Measurements from ENCODE around the gene ITGA5.

Gene ITGA5

DNA sequence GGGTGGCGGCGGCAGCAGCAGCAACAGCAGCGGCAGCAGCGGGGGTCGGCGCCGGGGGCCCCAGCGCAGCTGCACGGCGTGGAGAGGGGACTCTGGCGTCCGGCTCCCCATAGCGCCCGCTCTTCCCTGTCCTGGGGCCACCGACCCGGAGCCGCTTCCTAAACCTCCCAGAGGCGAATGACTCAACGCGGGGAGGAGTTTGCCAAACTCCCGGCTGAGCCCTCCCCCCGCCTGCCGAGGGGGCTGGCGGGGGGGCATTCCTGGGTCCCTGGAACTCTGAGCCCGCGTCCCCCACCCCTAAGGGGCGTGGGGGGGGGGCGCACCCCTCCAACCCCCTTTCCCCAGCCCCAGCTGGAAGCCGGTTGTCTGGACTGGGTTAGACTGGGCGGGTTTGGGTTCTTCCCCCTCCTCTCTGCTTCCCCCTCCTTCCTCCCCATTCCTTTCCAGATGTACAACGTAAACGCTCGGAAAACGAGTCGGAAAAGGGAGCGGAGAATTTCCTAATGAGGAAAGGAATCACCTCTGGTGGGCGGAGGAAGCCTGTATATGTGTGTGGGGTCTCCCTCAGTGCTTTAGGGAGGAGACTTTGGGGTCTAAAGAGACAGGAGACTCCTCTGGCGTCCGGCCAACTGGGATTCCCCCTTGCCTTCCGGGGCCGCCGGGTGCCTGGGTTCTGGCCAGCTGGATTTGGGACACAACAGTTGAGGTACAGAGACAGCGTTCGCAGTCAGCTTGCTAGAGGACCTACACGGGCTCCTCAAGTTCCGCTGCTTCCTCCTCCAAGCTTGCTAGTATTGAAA, at the start of gene ITGA5:
Gene ITGA5 (minus strand): TSS at position 179 of the 800 bp plus-strand sequence. CDS start 68 bp downstream, at position 111.
- no peak for DNase-seq

DNA sequence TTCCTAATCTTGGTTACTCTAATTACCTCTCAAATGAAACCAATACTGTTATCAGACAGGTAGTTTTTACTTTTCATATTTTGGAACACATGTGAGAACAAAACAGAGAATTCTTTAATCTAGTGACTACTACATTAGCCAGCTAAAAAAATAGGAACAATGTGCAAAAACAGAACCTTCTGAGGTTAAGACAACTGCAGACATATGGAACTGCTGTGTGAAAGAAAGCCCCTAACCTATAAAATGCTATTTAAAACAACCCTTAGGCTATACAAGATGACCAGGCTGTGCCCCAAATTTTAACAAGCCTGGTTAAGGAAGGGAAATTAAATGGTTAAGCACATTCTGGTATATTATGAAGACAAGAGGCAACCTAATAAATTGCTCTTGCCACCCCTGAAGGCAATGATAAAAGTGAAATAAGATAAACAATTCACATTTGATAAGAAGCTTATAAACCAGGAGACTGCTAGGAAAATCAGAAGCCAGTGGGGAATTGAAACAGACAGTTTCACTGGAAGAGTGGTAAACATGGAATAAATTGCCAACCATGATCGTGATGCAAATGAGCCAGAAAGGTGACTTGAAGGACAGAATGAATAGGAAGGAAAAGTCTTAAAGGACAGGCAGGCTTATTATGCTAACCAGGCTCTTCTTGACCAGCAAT, 46.9 kb upstream of the ITGA5 start:
- DNase-seq: no peak

DNA sequence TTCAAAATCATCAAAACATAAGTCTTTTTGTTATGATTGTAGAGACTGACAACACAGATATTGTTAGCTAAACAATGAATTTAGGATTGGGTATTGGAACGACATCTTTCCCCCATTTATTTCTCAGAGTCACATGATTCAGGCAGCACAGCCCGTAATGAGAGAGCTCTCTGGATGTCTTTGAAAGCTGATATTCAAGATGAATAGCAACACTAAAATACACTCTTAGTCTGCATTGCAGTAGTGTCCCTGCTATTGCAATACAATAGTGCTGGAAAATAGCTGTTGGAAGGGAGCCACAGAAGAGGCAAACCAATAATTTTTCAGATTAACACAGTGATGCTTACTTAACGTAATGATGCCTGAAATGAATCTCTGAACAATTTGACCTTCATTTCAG, 44.4 kb upstream of the ITGA5 start:
- no peak for DNase-seq

DNA sequence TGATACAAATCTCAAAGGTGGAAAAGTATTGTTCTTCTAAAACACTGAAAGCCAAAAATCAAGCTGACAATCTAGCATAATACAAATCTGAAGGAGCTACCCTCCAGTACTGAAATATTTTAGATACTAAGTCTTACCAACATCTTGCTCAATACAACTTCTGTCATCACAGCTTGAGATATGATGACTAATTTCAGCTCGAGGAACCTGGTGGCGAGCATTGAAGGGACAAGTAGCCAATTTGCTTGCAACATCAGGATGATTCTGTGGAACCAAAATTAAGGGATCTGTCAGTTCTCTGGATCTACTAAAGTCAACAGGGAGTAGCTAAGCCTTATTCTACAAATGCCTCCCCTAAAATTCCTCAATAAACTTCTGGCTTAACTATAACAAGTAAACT, 44.0 kb upstream of the ITGA5 start:
- no peak for DNase-seq

DNA sequence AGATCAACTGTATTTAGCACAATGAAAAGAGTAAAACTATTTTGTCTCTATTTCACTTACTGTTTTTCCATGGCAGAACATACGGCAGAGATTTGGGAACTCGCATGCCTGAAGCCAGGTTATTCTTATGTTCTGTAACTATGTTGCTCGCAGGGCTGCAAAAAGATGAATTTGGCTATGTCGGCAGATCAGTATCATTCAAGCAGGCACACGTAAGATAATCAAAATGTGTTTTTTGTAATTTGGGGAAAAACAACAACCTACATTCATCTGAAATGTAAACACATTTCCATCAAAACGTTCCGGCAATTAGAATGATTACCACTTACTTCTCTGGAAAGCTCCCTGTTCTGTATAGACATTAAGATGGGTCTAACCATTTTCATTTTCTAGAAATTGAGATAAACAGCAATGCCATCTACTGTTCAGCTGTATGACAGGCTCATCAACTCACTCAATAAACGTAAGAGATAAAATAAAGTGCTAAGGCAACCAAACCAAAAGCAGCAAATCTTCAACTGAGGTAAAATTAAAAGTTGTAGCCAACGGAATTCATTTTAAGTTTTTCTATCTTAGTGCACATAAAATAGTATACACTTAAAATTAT, 41.4 kb upstream of the ITGA5 start:
- DNase-seq: no peak

DNA sequence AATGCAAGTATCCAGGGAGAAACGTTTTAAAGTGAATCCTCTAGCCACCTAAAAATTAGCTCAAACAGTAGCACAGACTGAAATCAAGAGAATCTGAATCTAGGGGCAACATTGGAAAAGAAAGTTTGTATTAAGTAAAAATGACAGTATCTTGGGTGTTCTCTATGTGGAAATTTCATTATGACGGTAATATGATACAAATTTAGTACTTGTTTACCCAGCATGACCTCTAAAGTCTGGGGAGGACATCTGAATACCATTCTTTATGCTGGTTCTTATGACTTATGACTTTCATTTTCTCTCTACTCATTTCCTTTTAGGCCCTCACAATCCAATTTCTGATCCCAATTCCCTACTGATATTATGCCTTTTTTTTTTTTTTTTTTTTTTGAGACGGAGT, 40.3 kb upstream of the ITGA5 start:
- DNase-seq: no peak

DNA sequence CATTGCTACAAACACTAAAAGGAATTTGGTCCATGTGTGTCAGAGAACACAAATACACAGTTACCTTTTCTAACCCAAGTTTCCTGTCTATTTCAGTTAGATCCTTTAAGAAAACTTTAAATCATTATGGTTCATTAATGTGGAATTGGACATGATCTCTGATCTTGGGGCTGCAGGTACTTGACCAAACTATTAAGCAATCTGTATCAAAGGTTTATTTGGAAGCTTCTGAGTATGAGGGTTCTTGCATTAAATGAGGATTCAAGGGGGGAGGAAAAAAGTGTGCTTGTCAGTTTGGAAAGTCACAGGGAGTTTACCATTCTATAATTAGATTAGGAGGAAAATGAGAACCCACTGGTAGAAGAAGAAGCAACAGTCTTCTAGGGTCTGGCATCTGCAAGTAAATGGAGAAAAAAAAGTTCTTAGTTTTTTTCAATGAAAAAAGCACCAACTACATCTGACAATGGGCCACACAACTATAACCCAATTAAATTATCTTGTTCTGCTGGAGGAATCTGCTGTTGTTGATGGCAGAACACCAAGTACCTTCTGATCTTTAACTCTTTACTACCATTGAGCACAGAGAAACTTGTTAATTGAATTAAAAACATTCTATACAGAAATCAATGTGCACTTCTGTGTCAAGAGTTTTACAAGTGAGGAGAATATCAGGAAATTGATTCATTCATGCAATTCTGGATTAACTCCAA, 36.8 kb upstream of the ITGA5 start:
- DNase-seq: no peak

DNA sequence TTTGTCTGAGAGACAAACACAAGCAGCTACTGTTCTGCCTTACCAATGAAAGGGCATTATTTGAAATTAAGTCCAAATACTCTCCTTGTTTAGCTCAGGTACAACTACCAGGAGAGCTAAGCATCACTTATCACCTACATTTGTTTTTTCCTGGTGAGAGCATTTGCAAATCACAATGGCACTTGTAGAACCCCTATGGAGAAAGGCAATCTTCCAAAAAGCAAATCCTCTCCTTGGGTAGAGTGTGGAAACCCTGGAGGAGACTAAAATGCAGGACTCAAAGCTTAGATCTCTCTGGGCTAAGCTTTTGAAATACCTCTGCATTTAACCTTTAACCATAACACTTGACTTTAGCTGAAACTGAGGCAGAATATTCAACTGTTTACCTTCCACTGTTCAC, 33.6 kb upstream of the ITGA5 start:
- no peak for DNase-seq

DNA sequence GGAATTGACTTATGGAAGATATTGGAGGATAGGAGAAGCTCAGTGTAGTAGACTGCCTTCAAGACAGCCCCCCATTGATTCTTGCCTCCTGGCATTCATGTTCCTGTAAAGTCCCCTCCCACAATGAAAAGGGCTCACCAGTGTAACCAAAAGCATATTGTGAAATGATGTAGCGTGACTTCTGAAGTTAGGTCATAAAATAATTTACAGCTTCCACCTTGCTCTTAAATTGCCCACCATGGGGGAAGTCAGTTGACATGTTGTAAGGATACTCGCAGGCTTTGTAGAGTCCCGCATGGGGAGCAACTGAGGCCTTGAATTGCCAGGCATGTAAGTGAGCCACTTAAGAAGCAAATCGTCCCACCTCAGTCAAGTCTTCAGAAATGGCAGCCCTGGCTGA, 29.3 kb upstream of the ITGA5 start:
- DNase-seq: no peak

DNA sequence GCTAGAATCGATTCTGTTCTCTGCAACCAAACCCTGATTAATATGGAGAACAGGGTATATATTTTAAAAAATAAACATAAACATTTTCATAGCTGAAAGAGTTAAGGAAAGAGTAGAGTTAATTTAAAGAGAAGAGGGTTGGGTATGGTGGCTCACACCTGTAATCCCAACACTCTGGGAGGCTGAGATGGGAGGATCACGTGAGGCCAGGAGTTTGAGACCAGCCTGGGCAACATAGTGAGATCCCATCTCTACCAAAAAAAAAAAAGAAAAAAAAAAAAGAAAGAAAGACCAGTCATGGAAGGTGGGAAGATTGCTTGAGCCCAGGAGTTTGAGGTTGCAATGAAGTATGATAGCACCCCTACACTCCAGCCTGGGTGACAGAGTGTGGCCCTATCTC, 28.9 kb upstream of the ITGA5 start:
- no peak for DNase-seq

DNA sequence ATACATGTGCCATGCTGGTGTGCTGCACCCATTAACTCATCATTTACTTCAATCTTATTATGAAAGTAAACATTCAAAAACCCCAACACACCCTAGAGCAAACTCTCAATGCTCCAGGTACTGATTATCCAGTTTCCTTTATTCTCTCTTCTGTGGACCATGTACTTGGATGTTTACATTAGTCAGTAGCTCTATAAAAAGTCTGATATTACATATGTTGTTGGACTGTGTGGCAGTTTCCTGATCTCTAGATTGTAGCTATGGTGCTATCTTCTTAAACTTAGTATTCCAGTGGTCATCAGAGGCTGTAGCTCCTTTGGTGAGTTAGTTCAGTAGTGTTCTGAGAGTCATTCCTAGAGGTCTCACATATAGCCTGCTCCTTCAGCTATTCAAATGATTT, 25.1 kb upstream of the ITGA5 start:
- peak; percentile 30 for DNase-seq

DNA sequence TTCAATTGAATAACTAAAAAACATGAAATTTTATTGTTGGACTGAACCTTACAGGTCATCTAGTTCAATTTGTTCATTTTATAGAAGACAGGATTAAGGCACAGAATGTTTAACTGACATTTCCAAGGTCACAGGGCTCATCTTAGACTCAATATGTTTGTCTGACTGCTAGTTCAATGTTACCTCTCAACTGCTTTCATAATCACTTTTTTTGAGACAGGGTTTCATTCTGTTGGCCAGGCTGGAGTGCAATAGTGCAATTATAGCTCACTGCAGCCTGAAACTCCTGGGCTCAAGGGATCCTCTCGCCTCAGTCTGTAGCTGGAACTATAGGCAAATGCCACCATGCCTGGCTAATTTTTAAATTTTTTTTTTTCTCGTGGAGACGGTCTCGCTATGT, 24.4 kb upstream of the ITGA5 start:
- no peak for DNase-seq

DNA sequence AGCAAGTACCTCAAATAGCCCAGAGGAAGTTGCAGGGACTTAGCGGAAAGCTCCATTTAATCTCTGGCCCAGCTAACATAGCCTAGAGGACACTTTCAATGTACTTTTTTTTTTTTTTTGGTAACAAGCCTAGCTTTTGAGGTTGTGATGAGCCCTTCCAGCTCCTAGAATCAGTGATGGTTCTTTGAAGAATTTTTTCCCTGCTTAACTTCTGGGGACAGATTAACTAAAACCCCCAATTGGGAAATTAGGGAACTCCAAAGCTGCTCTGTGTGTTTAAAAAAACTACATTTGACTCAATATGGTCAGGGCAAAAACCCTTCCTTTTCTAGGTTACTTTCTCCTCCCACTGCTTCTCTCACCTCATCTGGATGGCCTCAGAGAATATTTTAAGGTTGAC, 23.9 kb upstream of the ITGA5 start:
- DNase-seq: no peak

DNA sequence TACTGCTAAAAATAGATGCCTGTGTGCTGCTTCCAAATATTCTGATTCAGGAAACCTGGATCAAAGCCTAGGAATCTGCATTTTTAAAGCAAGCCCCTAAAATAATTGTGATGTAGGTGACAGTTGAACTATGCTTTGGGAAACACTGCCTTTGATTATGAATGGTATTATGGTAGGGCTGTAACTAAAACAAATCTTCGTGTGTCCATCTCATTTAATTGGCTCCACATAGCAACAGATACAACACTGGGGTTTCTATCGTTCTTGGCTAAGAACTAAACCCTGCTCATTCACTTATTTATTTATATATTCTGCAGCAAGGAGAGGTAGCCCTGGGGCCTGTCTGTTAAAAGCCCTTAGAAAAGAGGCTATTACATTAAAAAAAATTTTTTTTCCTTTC, 23.0 kb upstream of the ITGA5 start:
- no peak for DNase-seq

DNA sequence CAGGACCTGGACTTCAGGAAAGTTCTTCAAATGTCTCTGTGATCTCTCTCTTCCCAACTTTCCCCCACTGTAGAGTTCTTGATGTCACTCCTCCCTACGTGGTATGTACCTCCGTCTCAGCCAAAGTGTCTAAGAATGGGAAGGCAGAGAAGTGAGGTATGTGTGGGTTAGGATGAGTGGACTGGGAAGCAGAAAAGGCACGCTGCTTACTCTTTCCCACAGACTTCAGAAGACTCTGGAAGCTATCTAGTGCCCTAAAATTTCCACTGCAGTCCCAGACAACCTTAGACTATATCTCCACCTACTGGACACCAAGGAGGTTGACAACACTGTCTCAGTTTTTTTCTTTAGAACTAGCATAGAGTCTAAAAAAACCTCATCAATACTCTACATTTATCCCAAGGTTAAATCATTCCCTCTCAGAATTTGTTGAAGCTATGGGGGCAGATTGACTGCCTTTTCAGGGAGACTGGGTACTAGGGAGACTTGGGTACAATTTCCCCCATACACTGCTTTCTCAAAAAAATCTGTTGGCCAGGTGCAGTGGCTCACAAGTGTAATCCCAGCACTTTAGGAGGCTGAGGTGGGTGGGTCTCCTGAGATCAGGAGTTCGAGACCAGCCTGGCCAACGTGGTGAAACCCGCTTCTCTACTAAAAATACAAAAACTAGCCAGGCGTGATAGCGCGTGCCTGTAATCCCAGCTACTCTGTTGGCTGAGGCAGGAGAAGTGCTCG, 20.6 kb upstream of the ITGA5 start:
- DNase-seq: peak; percentile 25

DNA sequence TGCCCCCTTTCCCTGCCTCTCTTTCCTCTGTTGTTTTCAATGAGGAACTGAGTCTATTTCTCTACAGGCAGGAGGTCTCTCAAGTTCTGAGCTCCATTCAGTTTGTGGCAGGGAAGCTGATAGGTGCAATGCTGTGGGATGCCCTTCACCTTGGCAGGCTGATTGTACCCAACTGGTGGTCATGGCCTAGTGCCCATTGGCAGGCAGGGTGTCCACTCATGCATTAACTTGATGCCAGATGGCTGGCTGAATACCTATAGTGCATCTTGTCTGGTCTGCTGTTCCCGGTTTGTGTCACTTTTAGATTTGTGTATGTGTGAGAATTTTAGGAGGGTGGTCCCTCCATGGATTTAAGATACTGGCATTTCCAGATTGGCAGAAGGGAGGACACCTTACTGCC, 20.0 kb upstream of the ITGA5 start:
- DNase-seq: no peak

DNA sequence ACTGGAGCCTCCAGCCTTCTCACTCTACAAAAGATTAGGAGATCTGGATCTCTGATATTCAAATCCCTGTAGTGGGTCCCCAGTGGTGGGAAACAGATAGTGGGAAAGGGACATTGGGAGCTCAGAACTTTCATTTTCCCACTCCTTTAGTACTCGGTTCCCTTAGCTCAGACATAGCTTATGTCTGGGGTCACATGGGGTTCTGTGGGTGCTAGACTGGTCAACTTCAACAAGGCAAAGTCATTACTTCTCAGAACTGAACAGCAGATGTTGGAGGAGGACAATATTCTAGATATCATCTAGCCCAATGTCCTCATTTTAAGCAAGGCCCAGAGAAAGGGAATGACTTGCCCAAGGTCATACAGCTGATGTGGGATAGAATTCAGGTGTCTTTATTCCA, 19.5 kb upstream of the ITGA5 start:
- DNase-seq: no peak

DNA sequence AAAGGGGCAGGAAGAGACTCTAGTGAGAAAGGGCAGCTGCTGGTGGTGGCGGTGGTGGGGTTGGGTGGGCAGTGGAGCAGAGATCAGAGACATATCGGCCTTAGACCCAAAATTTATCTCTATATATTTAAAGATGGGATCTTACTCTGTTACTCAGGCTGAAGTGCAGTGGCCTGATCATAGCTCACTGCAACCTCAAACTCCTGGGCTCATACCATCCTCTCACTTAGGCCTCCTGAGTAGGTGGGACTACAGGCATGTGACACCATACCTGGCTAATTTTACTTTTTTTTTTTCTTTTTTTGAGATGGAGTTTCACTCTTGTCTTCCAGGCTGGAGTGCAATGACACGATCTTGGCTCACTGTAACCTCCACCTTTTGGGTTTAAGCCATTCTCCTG, 18.6 kb upstream of the ITGA5 start:
- DNase-seq: no peak

DNA sequence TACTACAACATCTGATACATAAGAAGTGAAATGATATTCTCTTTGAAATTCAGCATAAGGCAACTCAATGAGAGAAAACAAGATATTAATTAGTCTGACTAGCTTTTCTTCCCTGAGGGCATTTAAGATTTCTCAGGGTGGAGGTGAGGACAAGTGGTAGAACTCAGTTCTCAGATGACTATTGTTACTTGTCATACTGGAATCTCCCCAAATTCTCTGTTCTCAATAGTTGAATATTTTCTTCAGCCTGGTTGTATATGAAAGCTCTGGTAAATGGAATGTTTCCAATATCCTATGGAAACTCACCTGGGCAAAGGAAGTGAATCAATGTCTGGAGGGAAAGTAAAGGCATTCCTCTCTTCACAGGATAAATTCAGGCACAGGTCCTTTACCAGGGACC, 18.2 kb upstream of the ITGA5 start:
- DNase-seq: no peak

DNA sequence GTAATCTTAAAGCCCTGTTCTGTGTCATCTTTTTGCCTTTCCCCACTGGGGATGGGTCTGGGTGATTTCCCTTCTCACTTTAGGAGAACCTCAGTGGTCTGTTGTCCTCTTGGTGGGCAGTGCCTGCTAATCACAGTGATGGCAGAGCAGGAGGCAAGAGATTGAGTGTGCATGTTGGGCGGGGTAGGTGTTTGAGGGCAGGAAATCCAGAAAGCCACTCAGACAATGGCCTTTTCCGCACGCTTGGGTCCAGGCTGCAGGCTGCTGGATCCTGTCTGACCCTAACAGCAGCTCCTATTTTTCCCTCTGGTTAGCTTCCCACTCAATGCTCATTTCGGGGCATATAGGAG, 13.7 kb upstream of the ITGA5 start:
- DNase-seq: no peak

DNA sequence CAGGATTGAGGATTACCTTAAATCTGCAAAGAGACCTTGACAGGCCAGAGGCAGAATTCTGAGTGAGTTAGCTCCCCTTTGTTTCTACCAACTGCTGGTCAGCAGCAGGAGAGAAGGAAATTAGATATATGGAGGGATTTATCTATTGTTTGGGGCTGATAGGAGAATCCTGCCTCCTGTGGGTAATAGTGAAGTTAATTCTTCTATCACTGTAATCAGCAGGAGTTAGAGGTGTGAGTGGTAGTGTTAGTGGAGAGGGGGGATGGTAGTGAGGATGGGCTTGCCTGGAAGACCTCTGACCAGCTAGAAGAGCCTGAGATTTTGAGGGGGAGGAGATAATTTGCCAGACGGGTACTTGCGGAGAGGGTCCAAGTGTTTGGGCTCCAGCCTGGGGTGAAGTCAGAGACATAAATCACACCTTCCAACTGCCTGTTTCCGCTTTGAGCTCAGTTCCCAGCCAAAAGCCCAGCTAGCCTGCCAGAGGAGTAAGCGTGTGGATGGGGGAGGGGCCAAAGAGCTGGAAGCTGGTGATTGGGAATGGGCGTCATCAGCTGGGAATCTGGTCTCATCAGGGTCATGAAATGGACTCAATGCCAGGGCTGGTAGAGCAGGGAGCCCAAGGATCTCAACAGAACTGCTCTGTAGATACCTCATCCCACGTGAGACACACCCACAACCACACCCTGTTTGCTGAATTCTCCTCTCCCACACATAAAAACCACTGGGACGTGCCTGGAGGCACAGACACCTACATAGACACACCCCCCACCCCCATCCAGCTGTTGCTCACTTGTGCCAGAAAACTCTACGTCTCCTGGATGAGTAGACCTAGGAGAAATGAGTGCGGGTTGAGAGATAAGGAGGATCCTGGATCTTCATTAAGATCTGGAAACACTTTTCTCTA, 13.1 kb upstream of the ITGA5 start:
- no peak for DNase-seq

DNA sequence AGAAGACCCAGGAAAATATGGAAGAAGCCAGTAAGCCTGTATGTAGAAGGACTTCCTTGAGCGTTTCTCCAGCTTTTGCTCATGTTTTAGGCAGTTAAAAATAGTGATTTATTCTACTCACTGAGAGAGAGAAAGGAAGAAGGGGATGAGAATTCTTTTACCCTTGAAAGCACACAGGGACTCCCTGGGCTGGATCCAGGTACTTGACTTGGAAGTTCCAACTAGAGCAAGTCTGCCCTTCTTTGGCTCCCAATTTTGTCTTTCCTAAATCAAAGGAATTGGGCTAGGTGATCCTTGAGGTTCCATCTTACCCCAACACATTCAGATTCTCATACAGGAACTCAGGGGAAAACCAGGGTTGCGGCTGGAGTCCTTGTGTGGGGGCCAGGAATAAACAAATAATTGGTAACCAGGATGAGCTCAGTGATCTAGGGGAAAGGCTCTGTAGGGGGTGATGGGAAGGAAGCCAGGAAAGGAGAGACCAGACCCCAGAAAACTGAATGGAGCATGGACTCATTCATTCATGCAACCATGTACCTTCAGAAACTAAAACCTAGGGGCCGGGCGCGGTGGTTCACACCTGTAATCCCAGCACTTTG, 11.5 kb upstream of the ITGA5 start:
- no peak for DNase-seq
